HG02759 (cell line): Measurements from ENCODE around the gene HABP2.

ENCODE experiments used
- ATAC-seq: cut with Tn5 transposase; IDR thresholded peaks from one replicate; pipeline ENCODE4 v1.9.1; 2021; ENCODE audit warnings: mild to moderate bottlenecking, moderate library complexity; ENCODE audit not compliant: unreplicated experiment

HABP2 gene

GRCh38 chr10:113554214-113554613 lies 1.4 kb downstream of the HABP2 start:
- no peak for ATAC-seq

- ATAC-seq, result no peak
These were observed 2.4 kb downstream of the HABP2 start for GRCh38 chr10:113555245-113555644.

GRCh38 chr10:113555751-113556150 lies 2.9 kb downstream of the HABP2 start:
- no peak for ATAC-seq

- no peak for ATAC-seq
These were observed 4.6 kb downstream of the HABP2 start for GRCh38 chr10:113557424-113557862.

- ATAC-seq, result no peak
These were observed 5.1 kb downstream of the HABP2 start for GRCh38 chr10:113557903-113558321.

- ATAC-seq, result no peak
These were observed 7.2 kb downstream of the HABP2 start for GRCh38 chr10:113560071-113560470.

- no peak for ATAC-seq
These were observed 8.4 kb downstream of the HABP2 start for GRCh38 chr10:113561214-113561613.

GRCh38 chr10:113562069-113562468 lies 9.2 kb downstream of the HABP2 start:
- ATAC-seq, result no peak

GRCh38 chr10:113562704-113563103 lies 9.9 kb downstream of the HABP2 start:
- ATAC-seq, result no peak

GRCh38 chr10:113563306-113564088 lies 10.6 kb downstream of the HABP2 start:
- peak; percentile 97 for ATAC-seq

GRCh38 chr10:113565364-113565763 lies 12.5 kb downstream of the HABP2 start:
- ATAC-seq, result no peak

GRCh38 chr10:113566888-113567287 lies 14.0 kb downstream of the HABP2 start:
- no peak for ATAC-seq

- ATAC-seq, result no peak
These were observed 16.7 kb downstream of the HABP2 start for GRCh38 chr10:113569576-113569975.

GRCh38 chr10:113572520-113573290 lies 19.9 kb downstream of the HABP2 start:
- no peak for ATAC-seq

- ATAC-seq, result no peak
These were observed 20.5 kb downstream of the HABP2 start for GRCh38 chr10:113573368-113573767.

GRCh38 chr10:113576852-113577251 lies 24.0 kb downstream of the HABP2 start:
- no peak for ATAC-seq

GRCh38 chr10:113578773-113579172 lies 25.9 kb downstream of the HABP2 start:
- no peak for ATAC-seq

- no peak for ATAC-seq
These were observed 28.2 kb downstream of the HABP2 start for GRCh38 chr10:113581092-113581491.

- ATAC-seq, result no peak
These were observed 30.7 kb downstream of the HABP2 start for GRCh38 chr10:113583571-113583970.

GRCh38 chr10:113585949-113586348 lies 33.1 kb downstream of the HABP2 start:
- no peak for ATAC-seq

GRCh38 chr10:113589201-113589770 lies 36.4 kb downstream of the HABP2 start:
- no peak for ATAC-seq

- ATAC-seq, result no peak
These were observed 37.7 kb downstream of the HABP2 start for GRCh38 chr10:113590581-113590980.
